ENCODE data around the gene PHLDA3.
A peak's percentile ranks its signal among the peaks of the same experiment; 100 is the strongest.

DNA sequence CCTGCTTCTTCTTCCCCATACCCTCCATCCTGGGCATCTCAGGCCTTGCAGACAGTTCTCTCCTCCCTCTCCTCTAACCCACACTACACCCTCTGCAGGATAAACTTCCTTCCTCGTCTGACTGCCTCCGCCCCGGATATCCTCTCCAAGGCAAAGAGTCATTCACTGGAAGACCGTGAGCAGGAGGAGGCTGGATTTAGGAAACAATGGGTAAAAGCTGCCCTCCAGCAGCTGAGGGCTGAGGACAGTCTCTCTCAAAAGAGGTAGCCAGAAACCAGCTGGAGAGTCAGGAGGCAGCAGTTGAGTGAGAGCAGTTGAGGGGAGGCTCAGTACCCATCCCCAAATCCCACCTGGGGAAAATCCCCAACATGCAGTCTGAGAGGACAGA, 36.5 kb upstream of the PHLDA3 start:
- TF ChIP-seq, protein P1, sequence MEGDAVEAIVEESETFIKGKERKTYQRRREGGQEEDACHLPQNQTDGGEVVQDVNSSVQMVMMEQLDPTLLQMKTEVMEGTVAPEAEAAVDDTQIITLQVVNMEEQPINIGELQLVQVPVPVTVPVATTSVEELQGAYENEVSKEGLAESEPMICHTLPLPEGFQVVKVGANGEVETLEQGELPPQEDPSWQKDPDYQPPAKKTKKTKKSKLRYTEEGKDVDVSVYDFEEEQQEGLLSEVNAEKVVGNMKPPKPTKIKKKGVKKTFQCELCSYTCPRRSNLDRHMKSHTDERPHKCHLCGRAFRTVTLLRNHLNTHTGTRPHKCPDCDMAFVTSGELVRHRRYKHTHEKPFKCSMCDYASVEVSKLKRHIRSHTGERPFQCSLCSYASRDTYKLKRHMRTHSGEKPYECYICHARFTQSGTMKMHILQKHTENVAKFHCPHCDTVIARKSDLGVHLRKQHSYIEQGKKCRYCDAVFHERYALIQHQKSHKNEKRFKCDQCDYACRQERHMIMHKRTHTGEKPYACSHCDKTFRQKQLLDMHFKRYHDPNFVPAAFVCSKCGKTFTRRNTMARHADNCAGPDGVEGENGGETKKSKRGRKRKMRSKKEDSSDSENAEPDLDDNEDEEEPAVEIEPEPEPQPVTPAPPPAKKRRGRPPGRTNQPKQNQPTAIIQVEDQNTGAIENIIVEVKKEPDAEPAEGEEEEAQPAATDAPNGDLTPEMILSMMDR (IDR thresholded peaks at IDR 0.05) = no peak
- no peak for TF ChIP-seq POLR2A (IDR thresholded peaks at IDR 0.05)
- no peak for TF ChIP-seq EP300 (IDR thresholded peaks at IDR 0.05)
- TF ChIP-seq POLR2AphosphoS5 (IDR thresholded peaks at IDR 0.05) = peak; percentile 29 to 79 (median 70)
